SK-N-SH treated with all-trans-retinoic acid at 6 μM for 48 hours (cell line): ENCODE data around the gene KNSTRN.
A peak's percentile ranks its signal among the peaks of the same experiment; 100 is the strongest.

Experiments used
- ATAC-seq: fragments of 200-7000 bp; cut with Tn5 transposase; 3 replicates; pipeline ENCODE4 v1.9.1; 2020; ENCODE audit warnings: mild to moderate bottlenecking, moderate library complexity
- ARNTL ChIP-seq: fragments of 450-650 bp; formaldehyde crosslinking; IDR thresholded peaks from 2 replicates; pipeline ENCODE4 v1.5.0; 2020; ENCODE audit warnings: low read depth, mild to moderate bottlenecking, moderate library complexity, borderline replicate concordance
- CSDC2 ChIP-seq: fragments of 250-450 bp; sonication (Bioruptor Pico); IDR thresholded peaks from 2 replicates; pipeline ENCODE4 v1.5.0; 2020; ENCODE audit warnings: mild to moderate bottlenecking, moderate library complexity
- CSRNP3 ChIP-seq: fragments of 250-450 bp; sonication (Bioruptor Pico); IDR thresholded peaks from 2 replicates; pipeline ENCODE4 v1.5.1; 2021; ENCODE audit warnings: mild to moderate bottlenecking, moderate library complexity
- ESRRG ChIP-seq: fragments of 250-450 bp; sonication (Bioruptor Pico); IDR thresholded peaks from 2 replicates; pipeline ENCODE4 v1.6.1; 2021; ENCODE audit warnings: mild to moderate bottlenecking
- ISL1 ChIP-seq: fragments of 250-450 bp; sonication (Bioruptor Pico); IDR thresholded peaks from 2 replicates; pipeline ENCODE4 v2.1.2; 2022; ENCODE audit warnings: mild to moderate bottlenecking, moderate library complexity
- OSR1 ChIP-seq: fragments of 250-450 bp; sonication (Bioruptor Pico); IDR thresholded peaks from 2 replicates; pipeline ENCODE4 v1.8.0; 2022; ENCODE audit warnings: moderate library complexity, mild to moderate bottlenecking, inconsistent platforms
- PATZ1 ChIP-seq: fragments of 250-450 bp; sonication (Bioruptor Pico); IDR thresholded peaks from 2 replicates; pipeline ENCODE4 v1.8.0; 2020; ENCODE audit warnings: mild to moderate bottlenecking, moderate library complexity, borderline replicate concordance
- PPARA ChIP-seq: fragments of 250-450 bp; sonication (Bioruptor Pico); IDR thresholded peaks from 2 replicates; pipeline ENCODE4 v1.5.0; 2020; ENCODE audit warnings: mild to moderate bottlenecking, borderline replicate concordance
- RARB ChIP-seq: fragments of 250-450 bp; sonication (Bioruptor Pico); IDR thresholded peaks from 2 replicates; pipeline ENCODE4 v1.8.0; 2021; ENCODE audit warnings: mild to moderate bottlenecking, moderate library complexity
- SNAI2 ChIP-seq: fragments of 250-450 bp; sonication (Bioruptor Pico); IDR thresholded peaks from 2 replicates; pipeline ENCODE4 v1.5.0; 2020; ENCODE audit warnings: mild to moderate bottlenecking, moderate library complexity
- TOX ChIP-seq: fragments of 250-450 bp; sonication (Bioruptor Pico); IDR thresholded peaks from 2 replicates; pipeline ENCODE4 v1.8.0; 2021; ENCODE audit warnings: mild to moderate bottlenecking, moderate library complexity, borderline replicate concordance
- ZC3H10 ChIP-seq: fragments of 250-450 bp; sonication (Bioruptor Pico); IDR thresholded peaks from 2 replicates; pipeline ENCODE4 v1.5.1; 2021; ENCODE audit warnings: mild to moderate bottlenecking, moderate library complexity
- ZFP30 ChIP-seq: fragments of 450-650 bp; formaldehyde crosslinking; IDR thresholded peaks from 2 replicates; pipeline ENCODE4 v1.5.0; 2022; ENCODE audit warnings: mild to moderate bottlenecking, moderate library complexity
- ZNF70 ChIP-seq: fragments of 450-650 bp; formaldehyde crosslinking; IDR thresholded peaks from 2 replicates; pipeline ENCODE4 v1.5.0; 2020; ENCODE audit warnings: mild to moderate bottlenecking, moderate library complexity
- ZNF8 ChIP-seq: fragments of 450-650 bp; formaldehyde crosslinking; IDR thresholded peaks from 2 replicates; pipeline ENCODE4 v1.5.0; 2020; ENCODE audit warnings: mild to moderate bottlenecking, moderate library complexity
- TF ChIP-seq, protein P1 (sequence below): fragments of 250-450 bp; sonication (Bioruptor Pico); IDR thresholded peaks from 2 replicates; pipeline ENCODE4 v1.8.0; 2021; ENCODE audit warnings: low read depth, mild to moderate bottlenecking, moderate library complexity, borderline replicate concordance

KNSTRN gene

GRCh38 chr15:40379374-40379773 is 3.1 kb upstream of the KNSTRN start:
- ATAC-seq: no peak
- TF ChIP-seq SNAI2 (CRISPR knock-in tag): no peak
- no peak for TF ChIP-seq RARB (CRISPR knock-in tag)
- TF ChIP-seq ZNF8 (CRISPR knock-in tag): no peak
- TF ChIP-seq, protein P1, sequence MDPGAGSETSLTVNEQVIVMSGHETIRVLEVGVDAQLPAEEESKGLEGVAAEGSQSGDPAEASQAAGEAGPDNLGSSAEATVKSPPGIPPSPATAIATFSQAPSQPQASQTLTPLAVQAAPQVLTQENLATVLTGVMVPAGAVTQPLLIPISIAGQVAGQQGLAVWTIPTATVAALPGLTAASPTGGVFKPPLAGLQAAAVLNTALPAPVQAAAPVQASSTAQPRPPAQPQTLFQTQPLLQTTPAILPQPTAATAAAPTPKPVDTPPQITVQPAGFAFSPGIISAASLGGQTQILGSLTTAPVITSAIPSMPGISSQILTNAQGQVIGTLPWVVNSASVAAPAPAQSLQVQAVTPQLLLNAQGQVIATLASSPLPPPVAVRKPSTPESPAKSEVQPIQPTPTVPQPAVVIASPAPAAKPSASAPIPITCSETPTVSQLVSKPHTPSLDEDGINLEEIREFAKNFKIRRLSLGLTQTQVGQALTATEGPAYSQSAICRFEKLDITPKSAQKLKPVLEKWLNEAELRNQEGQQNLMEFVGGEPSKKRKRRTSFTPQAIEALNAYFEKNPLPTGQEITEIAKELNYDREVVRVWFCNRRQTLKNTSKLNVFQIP (CRISPR knock-in tag): no peak
- no peak for TF ChIP-seq OSR1 (CRISPR knock-in tag)
- no peak for TF ChIP-seq ARNTL (CRISPR knock-in tag)
- TF ChIP-seq, all 23 proteins: peak for 0

DNA sequence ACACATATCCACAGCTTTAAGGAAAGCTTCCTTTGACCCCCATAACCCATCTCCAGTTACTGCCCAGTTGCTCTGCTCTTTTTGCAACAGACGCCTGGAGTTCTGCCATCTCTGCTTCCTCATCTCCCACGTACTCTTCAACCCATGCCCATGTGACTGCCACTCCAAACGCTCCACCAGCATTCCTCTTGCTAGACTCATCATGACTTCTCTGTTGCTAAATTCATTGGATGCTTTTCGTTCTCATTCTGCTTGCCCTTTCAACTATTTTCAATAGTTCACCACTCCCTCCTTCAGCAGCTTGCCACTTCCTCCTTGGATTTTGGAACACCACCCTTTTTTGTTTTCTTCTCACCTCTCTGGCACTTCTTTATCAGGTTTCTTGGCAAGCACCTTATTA is 2.7 kb upstream of the KNSTRN start:
- ATAC-seq: peak; percentile 74
- TF ChIP-seq ZNF70 (CRISPR knock-in tag) (no peak), ISL1 (CRISPR knock-in tag) (no peak), ZFP30 (CRISPR knock-in tag) (no peak), CSRNP3 (CRISPR knock-in tag) (no peak), TOX (CRISPR knock-in tag) (no peak), CSDC2 (CRISPR knock-in tag) (no peak)

- no peak for TF ChIP-seq CSRNP3 (CRISPR knock-in tag)
- no peak for TF ChIP-seq PATZ1
- TF ChIP-seq, protein P1 (CRISPR knock-in tag): no peak
- TF ChIP-seq RARB (CRISPR knock-in tag): no peak
- TF ChIP-seq PPARA (CRISPR knock-in tag): no peak
- TF ChIP-seq TOX (CRISPR knock-in tag): no peak
- TF ChIP-seq ZNF70 (CRISPR knock-in tag): no peak
- no peak for TF ChIP-seq ARNTL (CRISPR knock-in tag)
- no peak for ATAC-seq
Measured at GRCh38 chr15:40380636-40381035, 1.9 kb upstream of the KNSTRN start.

- no peak for TF ChIP-seq ZFP30 (CRISPR knock-in tag)
- TF ChIP-seq ESRRG (CRISPR knock-in tag): no peak
- TF ChIP-seq TOX (CRISPR knock-in tag): no peak
- TF ChIP-seq, protein P1 (CRISPR knock-in tag): no peak
- TF ChIP-seq PATZ1: no peak
- TF ChIP-seq ISL1 (CRISPR knock-in tag): no peak
- no peak for TF ChIP-seq ARNTL (CRISPR knock-in tag)
- TF ChIP-seq ZC3H10: no peak
- ATAC-seq: no peak
Measured at GRCh38 chr15:40381818-40382529, 547 bp upstream of the KNSTRN start.
